GM12875 (cell line): ENCODE measurements around the gene NETO1.

Experiments
- H3K4me3 ChIP-seq: one replicate; pipeline ENCODE4 v1.5.1; 2011; ENCODE audit warnings: low read depth, low read length, control low read depth
- CTCF ChIP-seq: IDR thresholded peaks from 2 replicates; pipeline ENCODE4 v1.5.1; 2011; ENCODE audit warnings: low read depth, mild to moderate bottlenecking, control low read depth, inconsistent platforms, low read length, moderate library complexity, borderline replicate concordance; ENCODE audit not compliant: insufficient read depth

The NETO1 gene

GRCh38 chr18:72878561-72878960 lies 10.8 kb upstream of the NETO1 start:
- no peak for TF ChIP-seq CTCF
- no peak overlapping the region for H3K4me3 ChIP-seq

GRCh38 chr18:72878143-72878542 lies 10.4 kb upstream of the NETO1 start:
- no peak for TF ChIP-seq CTCF
- no peak overlapping the region for H3K4me3 ChIP-seq

GRCh38 chr18:72871091-72871490 lies 3.3 kb upstream of the NETO1 start:
- no peak overlapping the region for H3K4me3 ChIP-seq
- TF ChIP-seq CTCF, result no peak

GRCh38 chr18:72869226-72870185 lies 1.7 kb upstream of the NETO1 start:
- H3K4me3 ChIP-seq, result no peak overlapping the region
- no peak for TF ChIP-seq CTCF

GRCh38 chr18:72868585-72869225 lies 918 bp upstream of the NETO1 start:
- no peak for TF ChIP-seq CTCF
- H3K4me3 ChIP-seq, result no peak overlapping the region

GRCh38 chr18:72866901-72867745 lies 664 bp downstream of the NETO1 start:
- no peak overlapping the region for H3K4me3 ChIP-seq

More at GRCh38 chr18:72866901-72867745, 664 bp downstream of the NETO1 start:
- no peak for TF ChIP-seq CTCF
